ENCODE measurements around the gene SCN3B. TPM values are rescaled to one million over a fixed set of nuclear protein-coding genes. Genes with fewer than 3 reads are reported as not detected.
A peak's percentile ranks its signal among the peaks of the same experiment; 100 is the strongest.

SCN3B gene
- total and polyA plus RNA-seq, 2 of the 4 experiments (the other 2 are of a cell fraction) = under 0.01 to 0.03 TPM

GRCh38 chr11:123585706-123586105, 68.7 kb downstream of the SCN3B start:
- no peaks in the 10 kb centered on the region for H3K9me3 ChIP-seq (ENCODE audit: control insufficient read depth, insufficient read depth, low read length)
- no TSS peak for BruUV-seq (replicated peaks)
- H3K79me1 ChIP-seq (ENCODE audit: low read depth in 1 of 2, low read length in 2 of 2) = peaks cover 0 to 3% of the 10 kb centered on the region in 2 experiments; a peak in 1 of 4 replicates
- no peaks in the 10 kb centered on the region for H3K36me3 ChIP-seq (ENCODE audit: control insufficient read depth, insufficient read depth, low read length)
- H4K8ac ChIP-seq (ENCODE audit: low read depth in 2 of 2, low read length in 2 of 2) = no peak overlapping the region
- no peak overlapping the region for H3K18ac ChIP-seq (ENCODE audit: low read depth, low read length)
- 80% methylated on average over 2 of the region's 5 CpGs; no CpG with 5 or more reads in 1 of the 2 experiments for WGBS, 2 experiments (ENCODE audit: extremely low coverage in 2 of 2, insufficient read length in 1 of 2)
- peaks cover 10% of the 10 kb centered on the region for H3K9me1 ChIP-seq (ENCODE audit: insufficient read depth, low read length)
- no peak overlapping the region for H2AK9ac ChIP-seq (replicated peaks; ENCODE audit: low read depth, low read length, poor library complexity)
- H3K4me1 ChIP-seq (ENCODE audit: control insufficient read depth, insufficient read depth, low read length) = peaks cover 7% of the 10 kb centered on the region
- intact Hi-C loops (cut with micrococcal nuclease) (no loop called here), dilution Hi-C loops (cut with HindIII; ENCODE audit: low sequenced_read_pairs, unreplicated experiment) (no loop called here), in situ Hi-C loops (cut with MboI; ENCODE audit: low sequenced_read_pairs) (no loop called here)
- H2BK15ac ChIP-seq (ENCODE audit: low read depth, low read length) = no peak overlapping the region
- H3K23ac ChIP-seq (ENCODE audit: low read depth, low read length) = no peak overlapping the region
- no peak overlapping the region for H4K5ac ChIP-seq (ENCODE audit: low read depth, low read length)
- POLR2A ChIA-PET (ENCODE audit: unreplicated experiment) = no interaction called here
- H2AK5ac ChIP-seq (ENCODE audit: low read depth, low read length) = no peak overlapping the region
- no peaks in the 10 kb centered on the region for H3K27me3 ChIP-seq (ENCODE audit: control insufficient read depth, insufficient read depth, low read length)
- H4K20me1 ChIP-seq (ENCODE audit: insufficient read depth, low read length) = no peaks in the 10 kb centered on the region
- no peak overlapping the region for H2BK120ac ChIP-seq (ENCODE audit: low read depth, low read length)
- CTCF ChIA-PET = interaction anchor here (1.3 kb wide), 1 partner anchor 9 kb away, joined by 6 read pairs; no protein-coding TSS in a partner anchor
- no peak overlapping the region for H3K56ac ChIP-seq (ENCODE audit: extremely low read depth, insufficient read depth, low read length)
- no peak overlapping the region for H3K4me2 ChIP-seq (ENCODE audit: low read depth, low read length)
- H3K14ac ChIP-seq (replicated peaks; ENCODE audit: low read depth, low read length) = no peak overlapping the region
- no peak overlapping the region for H3K27ac ChIP-seq (ENCODE audit: insufficient read depth, low read length)
- H2BK20ac ChIP-seq (ENCODE audit: low read depth, low read length) = no peak overlapping the region
- TF ChIP-seq CHD1 (IDR thresholded peaks at IDR 0.05; ENCODE audit: low read depth, low read length) (no peak), ELK1 (IDR thresholded peaks at IDR 0.05; ENCODE audit: borderline replicate concordance, low read depth, low read length) (no peak), CTCF (conservative IDR thresholded peaks at IDR 0.05; ENCODE audit: low read depth, low read length) (no peak), CEBPB (IDR thresholded peaks at IDR 0.05; ENCODE audit: low read depth, low read length) (no peak), MAZ (IDR thresholded peaks at IDR 0.05; ENCODE audit: borderline replicate concordance, low read depth, low read length) (no peak), POLR2A (IDR thresholded peaks at IDR 0.05; ENCODE audit: low read depth, low read length) (no peak), RCOR1 (IDR thresholded peaks at IDR 0.05; ENCODE audit: insufficient replicate concordance, low read length) (no peak), RFX5 (IDR thresholded peaks at IDR 0.05; ENCODE audit: low read depth, low read length) (no peak), RAD21 (IDR thresholded peaks at IDR 0.05; ENCODE audit: low read length) (no peak), SMC3 (IDR thresholded peaks at IDR 0.05; ENCODE audit: low read depth, low read length) (no peak)
- peak overlapping the region; percentile 17 for H2AFZ ChIP-seq (replicated peaks; ENCODE audit: low read length, poor library complexity)
- no peak overlapping the region for H3K4me3 ChIP-seq (ENCODE audit: insufficient read depth, low read depth, low read length)
- no peak for ATAC-seq (ENCODE audit: low read depth)
- H2BK5ac ChIP-seq (ENCODE audit: low read depth, low read length, poor library complexity, severe bottlenecking) = no peak overlapping the region
- H3K4ac ChIP-seq (ENCODE audit: low read depth, low read length) = no peak overlapping the region
- no peak overlapping the region for H4K91ac ChIP-seq (ENCODE audit: insufficient read depth, low read depth, low read length)
- no peak overlapping the region for H3K9ac ChIP-seq (ENCODE audit: low read depth, low read length)
- DNase-seq = no peak
